GM12865 (cell line): Measurements from ENCODE around the gene RFFL.

Source experiments
- DNase-seq: peaks from one replicate; pipeline ENCODE4 v3.0.0; 2010; ENCODE audit warnings: low read depth
- H3K4me3 ChIP-seq: 2 replicates; pipeline ENCODE4 v1.5.1; 2011; ENCODE audit warnings: mild to moderate bottlenecking, low read depth, low read length, control low read depth
- CTCF ChIP-seq: IDR thresholded peaks from 2 replicates; pipeline ENCODE4 v1.5.1; 2011; ENCODE audit warnings: low read length, control low read depth, low read depth, inconsistent platforms; ENCODE audit not compliant: insufficient read depth; ENCODE audit errors: missing control alignments

The RFFL gene

GRCh38 chr17:35019386-35020179 lies 43.9 kb downstream of the RFFL start:
- no peak for DNase-seq
- TF ChIP-seq CTCF = no peak
- no peak overlapping the region for H3K4me3 ChIP-seq

GRCh38 chr17:35018814-35019213 lies 44.7 kb downstream of the RFFL start:
- DNase-seq = no peak
- TF ChIP-seq CTCF = no peak
- H3K4me3 ChIP-seq = no peak overlapping the region

- no peak for TF ChIP-seq CTCF
- no peak for DNase-seq
- H3K4me3 ChIP-seq = no peak overlapping the region
These were observed 46.5 kb downstream of the RFFL start for GRCh38 chr17:35017021-35017420.

- no peak for TF ChIP-seq CTCF
- H3K4me3 ChIP-seq = no peak overlapping the region
- DNase-seq = no peak
These were observed 47.1 kb downstream of the RFFL start for GRCh38 chr17:35016369-35016768.

GRCh38 chr17:35011671-35012216 lies 51.8 kb downstream of the RFFL start:
- DNase-seq = no peak
- no peak for TF ChIP-seq CTCF
- no peak overlapping the region for H3K4me3 ChIP-seq

GRCh38 chr17:35010093-35010492 lies 53.4 kb downstream of the RFFL start:
- no peak for DNase-seq
- no peak for TF ChIP-seq CTCF
- H3K4me3 ChIP-seq = no peak overlapping the region
